HG03575 (cell line): ENCODE data around the gene PTGS1.

Experiments used
- ATAC-seq: cut with Tn5 transposase; IDR thresholded peaks from one replicate; pipeline ENCODE4 v1.9.1; 2021; ENCODE audit not compliant: unreplicated experiment, insufficient number of reproducible peaks, low FRiP score; ENCODE audit errors: extremely low read depth

PTGS1 gene

GRCh38 chr9:122425087-122425486 lies 54.3 kb downstream of the PTGS1 start:
- no peak for ATAC-seq

GRCh38 chr9:122426723-122427122 lies 55.9 kb downstream of the PTGS1 start:
- no peak for ATAC-seq

GRCh38 chr9:122442568-122442967 lies 71.7 kb downstream of the PTGS1 start:
- no peak for ATAC-seq

- ATAC-seq: no peak
Observed at GRCh38 chr9:122444041-122444733, 73.4 kb downstream of the PTGS1 start.
